GM20000 (cell line): ENCODE measurements around the gene GHR.

Source experiments
- DNase-seq: peaks from one replicate; pipeline ENCODE4 v3.0.0; 2012; ENCODE audit warnings: low spot score
- CTCF ChIP-seq: IDR thresholded peaks from 2 replicates; pipeline ENCODE4 v1.5.1; 2012; ENCODE audit warnings: mild to moderate bottlenecking, control low read depth; ENCODE audit errors: extremely low read depth, missing control alignments

Gene GHR

GRCh38 chr5:42422656-42423280, 471 bp upstream of the GHR start:
- no peak for TF ChIP-seq CTCF
- no peak for DNase-seq

GRCh38 chr5:42426016-42426415, 2.8 kb downstream of the GHR start:
- TF ChIP-seq CTCF = no peak

GRCh38 chr5:42429694-42430093, 6.5 kb downstream of the GHR start:
- DNase-seq = no peak
- no peak for TF ChIP-seq CTCF

More at GRCh38 chr5:42426016-42426415, 2.8 kb downstream of the GHR start:
- no peak for DNase-seq

- no peak for TF ChIP-seq CTCF
- DNase-seq = no peak
Observed at GRCh38 chr5:42434047-42434724, 10.9 kb downstream of the GHR start.

- no peak for DNase-seq
- no peak for TF ChIP-seq CTCF
Observed at GRCh38 chr5:42436051-42436450, 12.8 kb downstream of the GHR start.

GRCh38 chr5:42454216-42454995, 31.2 kb downstream of the GHR start:
- TF ChIP-seq CTCF = no peak
- DNase-seq = no peak

- no peak for DNase-seq
- no peak for TF ChIP-seq CTCF
Observed at GRCh38 chr5:42461033-42461432, 37.8 kb downstream of the GHR start.
